ENCODE data around the gene DNASE1L1. TPM values are rescaled to one million over a fixed set of nuclear protein-coding genes. Genes with fewer than 3 reads are reported as not detected.
"Not testable (repeated sequence)": the region's sequence is repeated elsewhere in the genome, so short reads cannot be mapped to it uniquely, and the experiment has no call there.

Gene DNASE1L1
- total RNA-seq, 3 donors from 2014 or later: 18.1 to 30.8 (median 25.6) TPM

DNA sequence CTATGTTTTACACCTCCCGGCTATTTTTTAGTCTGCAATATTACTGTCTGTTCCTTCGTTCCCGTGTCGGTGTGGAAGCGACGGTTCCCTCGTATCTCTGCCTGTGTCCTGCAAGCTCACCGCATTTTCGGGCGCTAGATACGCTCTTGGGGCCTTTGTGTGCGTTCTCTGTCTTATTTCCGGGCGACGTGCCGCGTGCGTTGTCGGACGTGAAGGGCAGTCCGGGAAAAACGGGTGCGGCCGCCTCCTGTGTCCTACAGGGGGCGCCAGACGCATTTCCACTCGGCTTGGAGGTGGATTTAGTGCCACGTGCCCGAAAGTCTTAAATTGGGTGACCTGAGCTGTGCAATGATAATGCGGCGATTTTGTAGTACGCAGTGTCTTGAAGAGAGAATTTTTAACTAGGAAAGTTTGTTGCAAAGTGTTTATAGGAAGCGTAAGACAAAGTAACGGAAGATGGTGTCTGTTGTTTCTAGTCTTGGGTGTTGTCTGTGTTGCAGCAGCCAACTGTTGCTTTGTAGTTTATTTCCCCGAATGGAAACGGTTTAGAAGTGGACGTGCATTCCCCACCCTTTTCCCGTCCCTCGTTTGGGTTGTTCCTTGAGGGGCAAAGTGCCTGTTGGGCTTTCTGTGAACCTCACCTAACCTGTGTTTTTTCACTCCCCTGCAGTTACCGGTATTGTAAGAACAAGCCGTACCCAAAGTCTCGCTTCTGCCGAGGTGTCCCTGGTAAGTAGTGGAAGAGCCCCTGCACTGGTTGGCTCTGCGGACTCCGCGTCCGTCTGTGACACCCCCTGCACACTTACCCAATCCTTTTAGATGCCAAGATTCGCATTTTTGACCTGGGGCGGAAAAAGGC is 10.2 kb downstream of the DNASE1L1 start:
- peak; percentile 88 to 92 (median 91) for DNase-seq
- Histone ChIP-seq H3K36me3 (ENCODE audit: low read depth) (no peaks in the 10 kb centered on the region), H3K9me3 (no peaks in the 10 kb centered on the region), H3K4me3 (peak overlapping the region; percentile 46), H3K4me1 (ENCODE audit: low read depth) (peaks cover 4% of the 10 kb centered on the region)
- peak; percentile 73 for ATAC-seq
- intact Hi-C loops (cut with DNase I, micrococcal nuclease): no loop called here
- TF ChIP-seq CTCF (IDR thresholded peaks at IDR 0.05): peak; percentile 73

GRCh38 chrX:154397888-154398667 is 11.0 kb downstream of the DNASE1L1 start, which contains the start of gene RPL10:
Gene RPL10, plus strand, starts transcription at chrX:154398377. Its CDS starts 143 bp downstream, at chrX:154398520.
- H3K9me3 ChIP-seq: no peaks in the 10 kb centered on the region
- no peaks in the 10 kb centered on the region for H3K36me3 ChIP-seq (ENCODE audit: low read depth)
- peak within 1 kb of the TSS; percentile 46 for H3K4me3 ChIP-seq
- DNase-seq (peak; percentile 91 to 97 (median 94)), ATAC-seq (peak; percentile 90)
- H3K4me1 ChIP-seq (ENCODE audit: low read depth): peaks cover 4% of the 10 kb centered on the region
- TF ChIP-seq CTCF (IDR thresholded peaks at IDR 0.05): no peak
- intact Hi-C loops (cut with DNase I, micrococcal nuclease): no loop called here

GRCh38 chrX:154396973-154397887 is 11.8 kb downstream of the DNASE1L1 start:
- Histone ChIP-seq H3K9me3 (no peaks in the 10 kb centered on the region), H3K4me1 (ENCODE audit: low read depth) (peaks cover 4% of the 10 kb centered on the region), H3K36me3 (ENCODE audit: low read depth) (no peaks in the 10 kb centered on the region), H3K4me3 (no peak overlapping the region)
- TF ChIP-seq CTCF (IDR thresholded peaks at IDR 0.05): no peak
- peak; percentile 78 to 89 (median 86) for DNase-seq
- ATAC-seq: peak; percentile 80
- intact Hi-C loops (cut with DNase I, micrococcal nuclease): no loop called here

- DNase-seq; H3K36me3 ChIP-seq (ENCODE audit: low read depth); H3K9me3 ChIP-seq; intact Hi-C loops (cut with DNase I, micrococcal nuclease); H3K4me3 ChIP-seq; H3K4me1 ChIP-seq (ENCODE audit: low read depth); ATAC-seq: not testable (repeated sequence)
Observed at GRCh38 chrX:154396363-154396762, 12.7 kb downstream of the DNASE1L1 start.

DNA sequence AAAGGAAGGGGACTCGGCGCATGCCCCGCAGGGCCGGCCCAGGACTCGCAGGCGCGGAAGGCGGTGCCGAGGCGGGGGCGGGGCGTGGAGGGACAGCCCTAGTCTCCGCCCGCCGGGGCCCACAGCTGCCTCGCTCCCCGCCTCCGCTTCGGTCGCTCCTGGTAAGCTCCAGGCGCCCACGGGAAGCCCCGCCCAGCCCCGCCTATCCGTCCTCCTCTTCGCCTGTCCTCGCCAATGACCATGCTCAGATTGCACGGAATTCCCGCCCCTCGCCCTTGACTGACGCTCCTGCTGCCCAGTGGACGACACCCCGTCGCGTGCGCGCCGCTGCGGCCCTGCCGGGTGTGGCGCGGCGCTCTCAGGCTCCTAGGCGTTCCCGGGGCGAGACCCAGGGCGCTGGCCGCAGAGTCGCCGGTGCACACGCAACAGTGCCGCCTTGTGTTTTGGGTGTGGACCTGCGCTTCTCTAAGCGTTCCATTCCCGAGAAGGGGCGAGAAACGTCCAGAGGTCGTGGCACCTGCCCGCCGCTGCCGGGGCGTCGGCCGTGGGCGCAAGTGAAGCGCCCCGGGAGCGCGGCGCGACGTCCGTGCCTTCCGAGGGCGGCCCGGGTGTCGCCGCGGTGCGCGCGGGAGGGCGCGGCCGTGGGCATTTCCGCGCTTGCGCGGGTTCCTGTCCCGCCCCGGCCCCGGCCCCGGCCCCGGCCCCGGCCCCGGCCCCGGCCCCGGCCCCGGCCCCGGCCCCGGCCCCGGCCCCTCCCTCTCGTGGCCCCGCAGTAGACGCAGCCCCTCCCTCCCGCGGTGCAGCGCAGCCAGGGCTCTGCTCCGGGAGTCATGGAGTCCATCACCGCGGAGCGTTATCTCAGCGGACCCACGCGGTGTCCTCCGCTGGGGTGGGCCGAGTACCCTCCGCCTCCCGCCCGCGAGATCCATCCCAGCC is 19.0 kb downstream of the DNASE1L1 start:
- intact Hi-C loops (cut with DNase I, micrococcal nuclease); H3K4me1 ChIP-seq (ENCODE audit: low read depth); H3K36me3 ChIP-seq (ENCODE audit: low read depth); DNase-seq; H3K4me3 ChIP-seq; H3K9me3 ChIP-seq: not testable (repeated sequence)
- ATAC-seq: peak; percentile 87

- H3K36me3 ChIP-seq (ENCODE audit: low read depth); H3K9me3 ChIP-seq; ATAC-seq; H3K4me3 ChIP-seq; DNase-seq; H3K4me1 ChIP-seq (ENCODE audit: low read depth); intact Hi-C loops (cut with DNase I, micrococcal nuclease): not testable (repeated sequence)
Observed at GRCh38 chrX:154388649-154389048, 20.4 kb downstream of the DNASE1L1 start.

GRCh38 chrX:154388094-154388493 is 21.0 kb downstream of the DNASE1L1 start:
- peak; percentile 60 for ATAC-seq
- intact Hi-C loops (cut with DNase I, micrococcal nuclease); DNase-seq; H3K4me3 ChIP-seq; H3K9me3 ChIP-seq; H3K36me3 ChIP-seq (ENCODE audit: low read depth); H3K4me1 ChIP-seq (ENCODE audit: low read depth): not testable (repeated sequence)
